HEK293 (cell line): ENCODE measurements around the gene GLMP.

Experiments used
- CTCF ChIA-PET: fragments of 350-600 bp; formaldehyde crosslinking; extraction: SDS; loops from one replicate; lab custom pipeline; 2021; ENCODE audit warnings: antibody characterized with exemption; lab: Yijun Ruan, JAX
- POLR2A ChIA-PET: fragments of 300-600 bp; formaldehyde crosslinking; extraction: SDS; loops from one replicate; lab custom pipeline; 2020; ENCODE audit warnings: antibody characterized with exemption, inconsistent platforms; lab: Yijun Ruan, JAX
- H3K27ac ChIP-seq: fragments of 200-500 bp; sonication (Bioruptor generic); 2 replicates; pipeline ENCODE4 v1.5.1; 2014; ENCODE audit warnings: low read depth, low read length, control low read depth, inconsistent platforms; ENCODE audit errors: extremely low read depth
- H3K36me3 ChIP-seq, 2 experiments: fragments of 200-500 bp in 1 of 2; sonication (Bioruptor generic) in 1 of 2; 1 replicate in 1 of 2; 2 replicates in 1 of 2; pipeline ENCODE4 v1.5.1; 2014 to 2017; ENCODE audit warnings: inconsistent platforms in 2 of 2, low read length in 2 of 2; ENCODE audit not compliant: control insufficient read depth in 2 of 2, insufficient read depth in 1 of 2
- H3K4me1 ChIP-seq: fragments of 200-500 bp; sonication (Bioruptor generic); 2 replicates; pipeline ENCODE4 v1.5.1; 2014; ENCODE audit warnings: mild to moderate bottlenecking, low read length, inconsistent platforms; ENCODE audit not compliant: control insufficient read depth, insufficient read depth
- H3K4me3 ChIP-seq: 2 replicates; pipeline ENCODE4 v1.5.1; 2011; ENCODE audit warnings: low read depth, mild to moderate bottlenecking, control low read depth, low read length, moderate library complexity
- H3K9me3 ChIP-seq: fragments of 200-500 bp; sonication (Bioruptor generic); 2 replicates; pipeline ENCODE4 v1.5.1; 2014; ENCODE audit warnings: low read depth, low read length, inconsistent platforms; ENCODE audit not compliant: control insufficient read depth, insufficient read depth
- BCL6B ChIP-seq: fragments of 450-650 bp; formaldehyde crosslinking; IDR thresholded peaks from 2 replicates; pipeline ENCODE4 v1.5.1; 2017; ENCODE audit warnings: missing biosample characterization, missing genetic modification characterization
- CTCF ChIP-seq: fragments of 450-650 bp; formaldehyde crosslinking; IDR thresholded peaks from 2 replicates; pipeline ENCODE4 v1.5.1; 2016; ENCODE audit warnings: missing biosample characterization, missing genetic modification characterization
- FEZF1 ChIP-seq: fragments of 450-650 bp; formaldehyde crosslinking; IDR thresholded peaks from 2 replicates; pipeline ENCODE4 v1.5.1; 2016; ENCODE audit warnings: missing biosample characterization, missing genetic modification characterization
- HOXA7 ChIP-seq: sonication (generic); formaldehyde crosslinking; IDR thresholded peaks from 2 replicates; pipeline ENCODE4 v1.8.1; 2022; ENCODE audit warnings: missing genetic modification reagents, borderline replicate concordance
- KLF8 ChIP-seq: fragments of 450-650 bp; formaldehyde crosslinking; IDR thresholded peaks from 2 replicates; pipeline ENCODE4 v1.5.1; 2016; ENCODE audit warnings: missing biosample characterization, missing genetic modification characterization
- REPIN1 ChIP-seq: fragments of 450-650 bp; formaldehyde crosslinking; IDR thresholded peaks from 2 replicates; pipeline ENCODE4 v1.5.1; 2017; ENCODE audit warnings: missing biosample characterization, missing genetic modification characterization, low read depth
- SP3 ChIP-seq: fragments of 450-650 bp; formaldehyde crosslinking; IDR thresholded peaks from 2 replicates; pipeline ENCODE4 v1.5.1; 2016; ENCODE audit warnings: missing biosample characterization, missing genetic modification characterization
- ZBTB26 ChIP-seq: fragments of 450-650 bp; formaldehyde crosslinking; optimal IDR thresholded peaks from 2 replicates; pipeline ENCODE3; 2016; ENCODE audit warnings: missing biosample characterization, mild to moderate bottlenecking, missing genetic modification characterization
- ZEB2 ChIP-seq: fragments of 450-650 bp; formaldehyde crosslinking; IDR thresholded peaks from 2 replicates; pipeline ENCODE4 v1.5.1; 2016; ENCODE audit warnings: missing biosample characterization, missing genetic modification characterization
- ZFP69B ChIP-seq: fragments of 450-650 bp; formaldehyde crosslinking; IDR thresholded peaks from 2 replicates; pipeline ENCODE4 v1.5.1; 2016; ENCODE audit warnings: missing biosample characterization, missing genetic modification characterization
- ZIC2 ChIP-seq: fragments of 450-650 bp; formaldehyde crosslinking; IDR thresholded peaks from 2 replicates; pipeline ENCODE4 v1.5.1; 2016; ENCODE audit warnings: missing biosample characterization, missing genetic modification characterization
- ZNF26 ChIP-seq: fragments of 450-650 bp; formaldehyde crosslinking; IDR thresholded peaks from 2 replicates; pipeline ENCODE4 v1.5.1; 2016; ENCODE audit warnings: missing biosample characterization, missing genetic modification characterization
- ZNF354C ChIP-seq: fragments of 450-650 bp; formaldehyde crosslinking; IDR thresholded peaks from 2 replicates; pipeline ENCODE4 v1.5.1; 2016; ENCODE audit warnings: missing biosample characterization, missing genetic modification characterization, low read depth, borderline replicate concordance
- ZNF362 ChIP-seq: fragments of 450-650 bp; formaldehyde crosslinking; IDR thresholded peaks from 2 replicates; pipeline ENCODE4 v1.5.1; 2016; ENCODE audit warnings: missing biosample characterization, missing genetic modification characterization
- ZNF426 ChIP-seq: fragments of 450-650 bp; formaldehyde crosslinking; IDR thresholded peaks from 2 replicates; pipeline ENCODE4 v1.5.1; 2017; ENCODE audit warnings: missing biosample characterization, missing genetic modification characterization, mild to moderate bottlenecking, inconsistent platforms, moderate library complexity
- ZNF544 ChIP-seq: fragments of 450-650 bp; formaldehyde crosslinking; IDR thresholded peaks from 2 replicates; pipeline ENCODE4 v1.5.0; 2017; ENCODE audit warnings: missing biosample characterization, missing genetic modification characterization
- ZNF629 ChIP-seq: fragments of 450-650 bp; formaldehyde crosslinking; IDR thresholded peaks from 2 replicates; pipeline ENCODE4 v1.5.1; 2017; ENCODE audit warnings: missing biosample characterization, missing genetic modification characterization
- ZNF664 ChIP-seq: fragments of 450-650 bp; formaldehyde crosslinking; IDR thresholded peaks from 2 replicates; pipeline ENCODE4 v1.5.1; 2016; ENCODE audit warnings: missing biosample characterization, missing genetic modification characterization
- ZNF704 ChIP-seq: fragments of 450-650 bp; formaldehyde crosslinking; IDR thresholded peaks from 2 replicates; pipeline ENCODE4 v1.5.1; 2016; ENCODE audit warnings: missing biosample characterization, missing genetic modification characterization
- ZNF747 ChIP-seq: fragments of 450-650 bp; formaldehyde crosslinking; IDR thresholded peaks from 2 replicates; pipeline ENCODE4 v1.5.1; 2016; ENCODE audit warnings: missing biosample characterization, missing genetic modification characterization
- ZSCAN16 ChIP-seq: fragments of 450-650 bp; formaldehyde crosslinking; IDR thresholded peaks from 2 replicates; pipeline ENCODE4 v1.5.1; 2016; ENCODE audit warnings: missing biosample characterization, missing genetic modification characterization
- ZSCAN23 ChIP-seq: fragments of 450-650 bp; formaldehyde crosslinking; IDR thresholded peaks from 2 replicates; pipeline ENCODE4 v1.5.1; 2016; ENCODE audit warnings: missing biosample characterization, missing genetic modification characterization
- TF ChIP-seq, protein P1 (sequence below): fragments of 450-650 bp; formaldehyde crosslinking; IDR thresholded peaks from 2 replicates; pipeline ENCODE4 v1.5.1; 2016; ENCODE audit warnings: missing biosample characterization, missing genetic modification characterization, low read depth

The GLMP gene

DNA sequence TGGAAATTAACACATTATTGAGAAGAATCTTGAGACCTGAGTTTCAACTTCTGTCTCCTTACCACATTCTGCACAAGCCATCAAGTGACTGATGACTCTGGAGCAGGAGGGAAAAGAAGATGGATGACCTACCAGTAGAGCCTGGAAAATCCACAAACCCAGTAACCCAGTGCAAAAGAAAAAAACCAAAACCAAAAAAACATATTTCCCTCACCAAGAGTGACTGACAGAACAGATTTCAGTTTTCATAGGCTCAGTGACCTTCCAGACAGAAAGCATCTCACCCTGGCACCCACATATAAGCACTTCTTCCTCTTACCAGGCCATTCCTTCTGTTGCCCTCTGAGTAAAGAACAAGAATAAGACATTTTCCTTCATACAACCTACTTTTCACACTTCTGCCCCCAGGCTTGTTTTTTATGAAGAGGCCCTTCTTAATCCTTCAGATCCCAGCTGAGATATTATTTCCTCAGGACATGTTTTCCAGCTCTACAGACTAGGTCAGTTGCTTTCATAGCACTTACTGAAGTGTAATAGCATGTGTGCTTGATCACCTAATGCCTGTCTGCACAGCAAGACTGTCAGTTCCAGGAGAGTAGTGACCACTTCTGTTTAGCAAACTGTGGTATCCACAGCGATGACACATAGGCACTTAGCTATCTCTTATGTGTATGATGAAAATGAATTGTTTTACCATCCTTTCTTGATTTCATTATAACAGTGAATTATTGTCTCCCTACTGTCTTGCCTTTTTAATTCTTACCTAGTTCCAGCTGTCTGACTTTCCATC lies 46.9 kb upstream of the GLMP start (continued):
- TF ChIP-seq ZNF362 (tag by site-specific recombination) (no peak), ZSCAN23 (no peak), ZNF426 (tag by site-specific recombination) (no peak), FEZF1 (tag by site-specific recombination) (no peak)
- TF ChIP-seq, all 188 proteins: peak for 0

DNA sequence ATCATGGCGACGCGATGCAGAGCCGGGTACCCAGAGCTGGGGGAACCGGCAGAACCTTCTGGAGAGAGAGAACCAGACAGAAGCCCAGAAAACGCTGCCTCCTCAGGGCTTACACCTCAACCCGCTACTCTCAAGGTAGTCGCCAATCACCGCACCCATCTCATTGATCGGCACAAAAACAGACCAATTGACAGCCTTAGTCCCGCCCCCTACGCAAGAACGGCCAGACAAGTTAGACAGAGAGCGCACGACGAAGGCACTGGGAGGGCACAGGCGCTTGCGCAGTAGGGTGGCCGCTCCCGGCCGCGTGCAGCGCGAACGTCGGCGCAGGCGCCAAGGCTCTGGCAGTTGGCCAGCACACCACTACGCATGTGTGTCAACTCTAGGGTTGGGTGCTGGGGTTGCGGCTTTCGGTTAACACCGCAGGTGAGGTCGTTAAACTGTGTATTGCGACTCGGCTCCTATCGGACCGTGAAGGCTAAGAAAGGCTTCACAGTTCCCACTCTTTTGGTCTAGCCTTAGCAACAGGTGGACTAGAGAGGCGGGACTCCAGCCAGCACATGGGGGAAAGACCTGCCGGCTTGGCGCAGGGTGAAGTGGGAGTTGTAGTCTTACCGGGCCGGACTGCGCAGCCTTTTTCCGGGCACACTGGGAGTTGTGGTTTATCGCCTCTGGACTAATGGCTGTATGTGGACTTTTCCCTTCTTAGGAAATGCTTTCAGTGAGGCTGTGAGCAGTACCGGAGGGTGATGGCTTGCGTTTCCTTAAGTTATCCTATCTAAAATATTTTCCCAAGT lies 42.9 kb upstream of the GLMP start, which contains the start of the genes CCT3 and TSACC:
Gene CCT3, minus strand, starts transcription at position 113 of the 797 bp plus-strand sequence. Its CDS starts 108 bp downstream, at position 5.
Gene TSACC, plus strand, starts transcription at position 347 of the 797 bp plus-strand sequence. CDS start 1,232 bp downstream, outside the sequence.
- H3K36me3 ChIP-seq = peaks cover 23 to 33% of the 10 kb centered on the region in 2 experiments
- H3K4me3 ChIP-seq = peak within 1 kb of the TSS; percentile 71
- ChIA-PET CTCF (interaction anchor here (0.7 to 2.1 kb wide), 5 partner anchors 19 to 403 kb away, joined by 3 to 14 read pairs (median 4); no protein-coding TSS in a partner anchor), POLR2A (interaction anchor here (0.8 to 1.4 kb wide), 9 partner anchors 8 to 85 kb away, joined by 3 to 9 read pairs (median 3); partner anchors contain the start of genes SMG5 and TMEM79)
- no peaks in the 10 kb centered on the region for H3K9me3 ChIP-seq
- H3K27ac ChIP-seq = peak within 1 kb of the TSS; percentile 68
- H3K4me1 ChIP-seq = peaks cover 5% of the 10 kb centered on the region; the same call in 1 of the 2 replicates
- no peak for TF ChIP-seq ZNF26
- no peak for TF ChIP-seq REPIN1 (tag by site-specific recombination)
- peak; percentile 70 for TF ChIP-seq ZBTB26 (tag by site-specific recombination)
- TF ChIP-seq ZNF664 (tag by site-specific recombination) = peak; percentile 25; the same call in 1 of the 2 replicates
- no peak for TF ChIP-seq ZNF747
- no peak for TF ChIP-seq ZNF354C (tag by site-specific recombination)
- TF ChIP-seq BCL6B = no peak
- TF ChIP-seq, protein P1, sequence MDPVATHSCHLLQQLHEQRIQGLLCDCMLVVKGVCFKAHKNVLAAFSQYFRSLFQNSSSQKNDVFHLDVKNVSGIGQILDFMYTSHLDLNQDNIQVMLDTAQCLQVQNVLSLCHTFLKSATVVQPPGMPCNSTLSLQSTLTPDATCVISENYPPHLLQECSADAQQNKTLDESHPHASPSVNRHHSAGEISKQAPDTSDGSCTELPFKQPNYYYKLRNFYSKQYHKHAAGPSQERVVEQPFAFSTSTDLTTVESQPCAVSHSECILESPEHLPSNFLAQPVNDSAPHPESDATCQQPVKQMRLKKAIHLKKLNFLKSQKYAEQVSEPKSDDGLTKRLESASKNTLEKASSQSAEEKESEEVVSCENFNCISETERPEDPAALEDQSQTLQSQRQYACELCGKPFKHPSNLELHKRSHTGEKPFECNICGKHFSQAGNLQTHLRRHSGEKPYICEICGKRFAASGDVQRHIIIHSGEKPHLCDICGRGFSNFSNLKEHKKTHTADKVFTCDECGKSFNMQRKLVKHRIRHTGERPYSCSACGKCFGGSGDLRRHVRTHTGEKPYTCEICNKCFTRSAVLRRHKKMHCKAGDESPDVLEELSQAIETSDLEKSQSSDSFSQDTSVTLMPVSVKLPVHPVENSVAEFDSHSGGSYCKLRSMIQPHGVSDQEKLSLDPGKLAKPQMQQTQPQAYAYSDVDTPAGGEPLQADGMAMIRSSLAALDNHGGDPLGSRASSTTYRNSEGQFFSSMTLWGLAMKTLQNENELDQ (tag by site-specific recombination) = no peak
- TF ChIP-seq ZEB2 (tag by site-specific recombination) = no peak; the same call in 1 of the 2 replicates
- no peak for TF ChIP-seq ZSCAN16 (tag by site-specific recombination)
- no peak for TF ChIP-seq ZIC2
- peak; percentile 83 for TF ChIP-seq SP3 (tag by site-specific recombination)
- peak; percentile 62; the same call in 1 of the 2 replicates for TF ChIP-seq KLF8 (tag by site-specific recombination)
- TF ChIP-seq ZNF426 (tag by site-specific recombination) = no peak
- no peak for TF ChIP-seq CTCF (tag by site-specific recombination)
- TF ChIP-seq HOXA7 (CRISPR knock-in tag) = no peak
- 0 out of 2 replicates have a peak, but pooled peaks have one; percentile 14 for TF ChIP-seq ZFP69B (tag by site-specific recombination)
- TF ChIP-seq ZNF544 (tag by site-specific recombination) = no peak
- TF ChIP-seq ZNF629 (tag by site-specific recombination) = no peak
- no peak for TF ChIP-seq ZNF704
